Testis (tissue), 2 donors: ENCODE data around the gene SMPDL3A.

ENCODE experiments used
- POLR2A ChIP-seq: fragments of 450-650 bp; IDR thresholded peaks from one replicate; pipeline ENCODE4 v1.6.1; 2017; ENCODE audit warnings: antibody characterized with exemption, mild to moderate bottlenecking, moderate library complexity
- TF ChIP-seq, protein P1 (sequence below), 3 experiments: fragments of 450-650 bp in 2 of 3; fragments of 200-600 bp in 1 of 3; sonication (generic) in 1 of 3; IDR thresholded peaks; one replicate each; pipeline ENCODE4 v1.5.1; 2016 to 2019; ENCODE audit warnings: antibody characterized with exemption in 3 of 3, mild to moderate bottlenecking in 2 of 3, moderate library complexity in 1 of 3

DNA sequence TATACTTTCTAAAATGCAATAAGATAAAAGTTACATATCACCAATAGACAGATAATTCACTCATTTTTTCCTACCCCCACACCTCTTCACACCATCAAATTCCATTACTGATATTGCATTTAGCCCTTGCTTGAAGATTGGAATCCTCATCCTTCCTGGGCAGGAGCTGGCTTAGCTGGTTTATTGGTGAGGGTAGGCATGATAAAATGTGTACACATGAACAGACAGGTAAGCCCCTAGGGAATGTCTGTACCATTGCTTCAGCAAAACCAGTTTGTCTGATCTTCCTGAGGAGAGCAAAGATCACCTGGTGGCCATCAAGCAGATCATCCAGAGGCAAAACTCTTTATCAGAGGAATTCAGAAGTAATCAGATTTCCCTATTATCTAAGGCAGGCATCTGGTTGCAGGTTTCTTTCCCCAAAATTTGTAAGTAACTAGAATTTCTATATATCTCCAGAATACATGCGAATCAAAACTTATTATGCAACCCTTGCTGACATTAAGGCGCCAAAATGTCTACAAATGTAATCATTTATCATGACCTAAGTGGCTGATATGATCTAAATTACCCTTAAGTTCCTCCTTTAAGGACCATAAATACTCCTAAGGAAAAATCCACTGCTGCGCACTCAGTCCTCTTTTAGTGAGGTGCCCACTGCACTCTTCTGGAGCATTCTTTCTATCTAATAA lies 16.2 kb upstream of the SMPDL3A start:
- TF ChIP-seq, protein P1, sequence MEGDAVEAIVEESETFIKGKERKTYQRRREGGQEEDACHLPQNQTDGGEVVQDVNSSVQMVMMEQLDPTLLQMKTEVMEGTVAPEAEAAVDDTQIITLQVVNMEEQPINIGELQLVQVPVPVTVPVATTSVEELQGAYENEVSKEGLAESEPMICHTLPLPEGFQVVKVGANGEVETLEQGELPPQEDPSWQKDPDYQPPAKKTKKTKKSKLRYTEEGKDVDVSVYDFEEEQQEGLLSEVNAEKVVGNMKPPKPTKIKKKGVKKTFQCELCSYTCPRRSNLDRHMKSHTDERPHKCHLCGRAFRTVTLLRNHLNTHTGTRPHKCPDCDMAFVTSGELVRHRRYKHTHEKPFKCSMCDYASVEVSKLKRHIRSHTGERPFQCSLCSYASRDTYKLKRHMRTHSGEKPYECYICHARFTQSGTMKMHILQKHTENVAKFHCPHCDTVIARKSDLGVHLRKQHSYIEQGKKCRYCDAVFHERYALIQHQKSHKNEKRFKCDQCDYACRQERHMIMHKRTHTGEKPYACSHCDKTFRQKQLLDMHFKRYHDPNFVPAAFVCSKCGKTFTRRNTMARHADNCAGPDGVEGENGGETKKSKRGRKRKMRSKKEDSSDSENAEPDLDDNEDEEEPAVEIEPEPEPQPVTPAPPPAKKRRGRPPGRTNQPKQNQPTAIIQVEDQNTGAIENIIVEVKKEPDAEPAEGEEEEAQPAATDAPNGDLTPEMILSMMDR (IDR thresholded peaks at IDR 0.05): no peak
- no peak for TF ChIP-seq POLR2A
